ENCODE measurements around the gene BAAT. TPM values are rescaled to one million over a fixed set of nuclear protein-coding genes. Genes with fewer than 3 reads are reported as not detected.

The BAAT gene
- total RNA-seq, 3 donors from 2014 or later = 0.14 TPM; not detected in 2

GRCh38 chr9:101375546-101375945, 9.3 kb downstream of the BAAT start:
- TF ChIP-seq CTCF (IDR thresholded peaks at IDR 0.05) = no peak
- no peak for ATAC-seq

DNA sequence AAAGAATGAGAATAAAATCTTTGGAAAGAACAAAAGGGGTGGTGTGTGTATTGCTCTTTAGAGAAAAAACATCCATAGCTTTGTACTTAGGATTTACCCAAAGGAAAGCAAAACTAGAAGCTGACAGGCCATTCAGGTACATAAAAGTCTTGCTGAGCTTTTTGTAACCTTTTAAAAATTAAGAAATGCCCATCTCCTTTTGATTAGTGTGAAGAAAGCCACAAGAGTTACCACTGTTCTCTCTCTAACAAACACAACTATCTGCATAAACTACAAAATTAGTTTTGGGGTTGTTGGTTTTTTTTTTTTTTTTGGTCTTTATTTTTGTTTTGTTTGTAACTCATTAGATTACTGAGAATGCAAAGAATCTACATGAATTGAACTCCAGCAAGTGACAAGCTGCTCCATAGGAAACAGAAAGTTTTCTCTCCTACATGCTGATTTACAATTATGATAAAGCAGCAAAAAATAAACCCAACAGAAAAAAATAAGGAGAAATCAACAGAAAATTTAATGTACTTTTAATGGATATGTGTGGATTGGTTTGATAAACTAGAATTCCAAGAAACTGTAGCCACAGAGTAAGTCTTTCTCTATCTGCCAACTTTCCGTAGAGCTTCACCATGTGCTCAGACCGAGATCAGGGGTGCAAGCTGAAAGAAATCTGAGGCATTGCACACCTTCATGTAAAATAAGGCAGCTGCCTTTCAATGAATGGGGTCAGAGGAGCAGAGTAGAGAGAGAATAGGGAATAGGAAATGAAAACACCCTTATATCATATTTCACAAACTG, 12.3 kb downstream of the BAAT start:
- Histone ChIP-seq H3K9me3 (no peaks in the 10 kb centered on the region), H3K4me3 (no peak overlapping the region), H3K36me3 (ENCODE audit: low read depth) (no peaks in the 10 kb centered on the region), H3K4me1 (ENCODE audit: low read depth) (no peaks in the 10 kb centered on the region)
- ATAC-seq (no peak), DNase-seq (no peak)
- intact Hi-C loops (cut with DNase I, micrococcal nuclease) = no loop called here
- TF ChIP-seq CTCF (IDR thresholded peaks at IDR 0.05) = no peak

More at GRCh38 chr9:101375546-101375945, 9.3 kb downstream of the BAAT start:
- intact Hi-C loops (cut with DNase I, micrococcal nuclease) = no loop called here
- no peaks in the 10 kb centered on the region for H3K36me3 ChIP-seq (ENCODE audit: low read depth)
- no peaks in the 10 kb centered on the region for H3K9me3 ChIP-seq
- no peaks in the 10 kb centered on the region for H3K4me1 ChIP-seq (ENCODE audit: low read depth)
- DNase-seq = no peak
- no peak overlapping the region for H3K4me3 ChIP-seq

DNA sequence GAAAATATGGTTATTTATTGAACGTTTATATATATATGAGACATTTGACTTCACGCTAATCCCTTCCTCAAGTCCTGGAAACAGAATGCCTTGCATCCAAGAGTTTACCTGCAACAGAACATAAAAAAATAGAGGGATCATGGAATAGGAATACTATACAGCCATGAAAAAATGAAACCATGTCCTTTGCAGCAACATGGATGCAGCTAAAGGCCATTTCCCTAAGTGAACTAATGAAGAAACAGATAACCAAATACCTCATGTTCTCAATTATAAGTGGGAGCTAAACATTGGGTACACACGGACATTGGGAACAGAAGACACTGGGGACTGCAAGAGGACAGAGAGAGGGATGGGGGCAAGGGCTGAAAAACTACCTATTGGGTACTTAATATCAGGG, 13.0 kb downstream of the BAAT start:
- Histone ChIP-seq H3K9me3 (no peaks in the 10 kb centered on the region), H3K4me1 (ENCODE audit: low read depth) (no peaks in the 10 kb centered on the region), H3K36me3 (ENCODE audit: low read depth) (no peaks in the 10 kb centered on the region), H3K4me3 (no peak overlapping the region)
- DNase-seq (no peak), ATAC-seq (no peak)
- intact Hi-C loops (cut with DNase I, micrococcal nuclease) = no loop called here
- no peak for TF ChIP-seq CTCF (IDR thresholded peaks at IDR 0.05)

DNA sequence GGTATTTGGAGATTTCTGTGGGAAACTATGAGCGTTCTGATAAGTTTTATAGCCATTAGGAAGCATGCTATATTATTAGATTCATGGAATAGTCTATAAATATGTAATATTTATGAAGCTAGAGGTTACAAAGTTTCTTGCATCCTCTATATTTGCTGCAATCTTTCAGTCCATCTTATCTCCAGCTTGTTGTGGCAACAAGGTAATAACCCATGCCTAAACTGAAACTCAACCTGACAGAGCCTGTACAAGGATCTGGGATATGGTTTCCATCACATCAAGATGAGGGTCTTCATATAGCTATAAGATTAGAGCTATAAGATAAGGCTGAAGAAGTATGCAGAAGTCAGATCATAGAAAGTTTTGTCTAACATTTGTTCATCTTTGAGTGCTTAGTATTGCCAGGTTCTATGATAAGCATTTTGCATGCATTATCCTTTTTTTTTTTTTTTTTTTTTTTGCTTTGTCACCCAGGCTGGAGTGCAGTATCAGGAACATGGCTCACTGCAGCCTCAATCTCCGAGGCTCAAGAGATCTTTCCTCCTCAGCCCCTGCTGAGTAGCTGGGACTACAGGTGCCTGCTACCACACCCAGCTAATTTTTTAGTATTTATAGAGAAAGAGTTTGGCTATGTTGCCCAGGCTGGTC, 14.8 kb downstream of the BAAT start:
- Histone ChIP-seq H3K4me1 (ENCODE audit: low read depth) (no peaks in the 10 kb centered on the region), H3K36me3 (ENCODE audit: low read depth) (no peaks in the 10 kb centered on the region), H3K9me3 (no peaks in the 10 kb centered on the region), H3K4me3 (no peak overlapping the region)
- DNase-seq = no peak
- TF ChIP-seq CTCF (IDR thresholded peaks at IDR 0.05) = no peak
- no peak for ATAC-seq
- intact Hi-C loops (cut with DNase I, micrococcal nuclease) = no loop called here

DNA sequence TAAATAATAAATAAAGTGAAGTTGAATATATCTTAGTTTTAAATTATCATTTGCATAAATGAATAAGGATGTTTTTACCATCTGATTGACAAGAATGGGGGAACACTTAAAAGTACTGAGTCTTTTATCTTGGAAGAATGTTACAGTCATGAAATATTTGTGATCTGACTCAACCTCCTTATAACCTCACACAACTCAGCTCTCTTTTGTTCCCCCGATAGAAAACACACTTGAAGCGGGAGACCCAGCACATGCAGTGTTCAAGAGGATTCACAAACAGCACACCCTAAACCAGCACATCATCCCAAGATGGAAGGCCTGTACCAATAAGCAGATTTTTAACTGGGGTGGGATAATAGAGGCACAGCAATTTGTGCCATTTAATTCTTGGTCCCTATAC, 15.5 kb downstream of the BAAT start:
- TF ChIP-seq CTCF (IDR thresholded peaks at IDR 0.05) = no peak
- ATAC-seq (no peak), DNase-seq (no peak)
- Histone ChIP-seq H3K36me3 (ENCODE audit: low read depth) (no peaks in the 10 kb centered on the region), H3K9me3 (no peaks in the 10 kb centered on the region), H3K4me1 (ENCODE audit: low read depth) (no peaks in the 10 kb centered on the region), H3K4me3 (no peak overlapping the region)
- intact Hi-C loops (cut with DNase I, micrococcal nuclease) = no loop called here
